Neutrophil (primary cell): ENCODE data around the gene KRTAP12-2.

Experiments used
- H3K27ac ChIP-seq: fragments of 200-600 bp; sonication (generic); 2 replicates; pipeline ENCODE4 v1.5.1; 2016; ENCODE audit warnings: mild to moderate bottlenecking, moderate library complexity
- H3K27me3 ChIP-seq: fragments of 200-600 bp; sonication (generic); 2 replicates; pipeline ENCODE4 v1.6.0; 2016; ENCODE audit warnings: mild to moderate bottlenecking
- H3K36me3 ChIP-seq: fragments of 200-600 bp; sonication (generic); 2 replicates; pipeline ENCODE4 v1.5.1; 2017
- H3K4me1 ChIP-seq, 2 experiments: fragments of 200-600 bp in 1 of 2; sonication (generic) in 1 of 2; 1 replicate in 1 of 2; 2 replicates in 1 of 2; pipeline versions ENCODE4 v1.5.1 to v1.6.1; 2013 to 2016; ENCODE audit warnings: low read depth in 1 of 2, low read length in 1 of 2, mild to moderate bottlenecking in 1 of 2, moderate library complexity in 1 of 2; ENCODE audit not compliant: control insufficient read depth in 1 of 2, insufficient read depth in 1 of 2
- H3K4me3 ChIP-seq, 2 experiments: fragments of 200-600 bp in 1 of 2; sonication (generic) in 1 of 2; 1 replicate in 1 of 2; 2 replicates in 1 of 2; pipeline ENCODE4 v1.5.1; 2013 to 2016; ENCODE audit warnings: low read depth in 1 of 2, low read length in 1 of 2, mild to moderate bottlenecking in 1 of 2, moderate library complexity in 1 of 2
- H3K9me3 ChIP-seq: fragments of 200-600 bp; sonication (generic); 2 replicates; pipeline ENCODE4 v1.5.1; 2016
- CTCF ChIP-seq: fragments of 200-600 bp; sonication (generic); IDR thresholded peaks from 2 replicates; pipeline ENCODE4 v1.5.1; 2016; ENCODE audit warnings: antibody characterized with exemption

The KRTAP12-2 gene

GRCh38 chr21:44708213-44708865 is 41.6 kb upstream of the KRTAP12-2 start:
- peaks cover 100% of the 10 kb centered on the region for H3K27me3 ChIP-seq
- no peak overlapping the region for H3K4me3 ChIP-seq
- H3K36me3 ChIP-seq: no peaks in the 10 kb centered on the region
- H3K27ac ChIP-seq: no peak overlapping the region
- H3K9me3 ChIP-seq: no peaks in the 10 kb centered on the region
- no peaks in the 10 kb centered on the region for H3K4me1 ChIP-seq
- no peak for TF ChIP-seq CTCF

GRCh38 chr21:44706706-44707581 is 40.2 kb upstream of the KRTAP12-2 start:
- TF ChIP-seq CTCF: no peak
- Histone ChIP-seq H3K27me3 (peaks cover 100% of the 10 kb centered on the region), H3K4me1 (no peaks in the 10 kb centered on the region), H3K36me3 (no peaks in the 10 kb centered on the region), H3K4me3 (no peak overlapping the region), H3K27ac (no peak overlapping the region), H3K9me3 (no peaks in the 10 kb centered on the region)

GRCh38 chr21:44706026-44706705 is 39.4 kb upstream of the KRTAP12-2 start:
- Histone ChIP-seq H3K4me1 (no peaks in the 10 kb centered on the region), H3K27ac (no peak overlapping the region), H3K27me3 (peaks cover 100% of the 10 kb centered on the region), H3K4me3 (no peak overlapping the region), H3K9me3 (no peaks in the 10 kb centered on the region), H3K36me3 (no peaks in the 10 kb centered on the region)
- no peak for TF ChIP-seq CTCF

GRCh38 chr21:44704636-44705001 is 37.9 kb upstream of the KRTAP12-2 start:
- TF ChIP-seq CTCF: no peak
- H3K36me3 ChIP-seq: no peaks in the 10 kb centered on the region
- peaks cover 100% of the 10 kb centered on the region for H3K27me3 ChIP-seq
- no peak overlapping the region for H3K27ac ChIP-seq
- H3K4me3 ChIP-seq: no peak overlapping the region
- no peaks in the 10 kb centered on the region for H3K4me1 ChIP-seq
- no peaks in the 10 kb centered on the region for H3K9me3 ChIP-seq

- peaks cover 100% of the 10 kb centered on the region for H3K27me3 ChIP-seq
- no peak overlapping the region for H3K27ac ChIP-seq
- no peaks in the 10 kb centered on the region for H3K9me3 ChIP-seq
- no peaks in the 10 kb centered on the region for H3K36me3 ChIP-seq
- TF ChIP-seq CTCF: no peak
- no peak overlapping the region for H3K4me3 ChIP-seq
- H3K4me1 ChIP-seq: no peaks in the 10 kb centered on the region
Observed at GRCh38 chr21:44703731-44704635, 37.3 kb upstream of the KRTAP12-2 start.
